Activated naive CD4-positive, alpha-beta T cell (primary cell): ENCODE measurements around the gene CEBPB.

Experiments
- DNase-seq, 4 experiments: peaks; one replicate each; lab custom pipeline; 2025; lab: John Stamatoyannopoulos, UW

The CEBPB gene

DNA sequence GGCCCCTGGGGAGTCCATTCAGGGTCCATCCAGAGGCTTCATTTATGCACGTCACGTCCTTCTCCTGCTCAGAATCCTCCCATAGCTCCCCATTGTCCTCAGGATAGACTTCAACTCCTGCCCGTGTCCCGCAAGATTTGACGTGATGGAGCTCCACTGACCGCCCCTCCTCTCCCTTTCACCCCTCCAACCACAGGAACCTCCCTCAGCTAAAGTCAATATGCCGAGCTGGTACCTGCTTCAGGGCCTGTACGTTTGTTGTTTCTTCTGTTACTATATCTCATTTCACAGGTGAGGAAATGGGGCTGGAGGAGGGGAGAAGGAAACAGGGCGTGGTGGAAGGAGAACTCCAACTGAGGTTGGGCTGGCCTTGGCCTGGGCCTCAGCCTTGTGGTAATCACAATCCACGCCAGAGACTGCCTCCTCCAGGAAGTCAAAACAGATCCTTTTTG is 38.6 kb downstream of the CEBPB start:
- DNase-seq: no peak

DNA sequence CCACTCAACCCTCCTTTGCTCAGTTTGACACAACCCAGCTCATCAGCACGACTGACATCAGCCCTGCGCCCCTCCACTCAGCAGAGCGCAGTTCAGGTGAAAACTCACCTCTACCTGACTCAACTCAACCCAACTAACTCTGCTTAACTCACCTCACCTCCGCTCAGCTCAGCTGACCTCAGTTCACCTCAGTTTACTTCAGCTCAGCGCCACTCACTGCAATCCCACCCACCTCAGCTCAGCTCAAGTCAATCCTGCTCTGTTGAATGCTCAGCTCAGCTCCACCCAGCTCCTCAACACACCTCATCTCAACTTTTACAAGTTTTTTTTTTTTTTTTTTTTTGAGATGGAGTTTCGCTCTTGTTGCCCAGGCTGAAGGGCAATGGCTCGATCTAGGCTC is 39.6 kb downstream of the CEBPB start:
- DNase-seq: no peak

DNA sequence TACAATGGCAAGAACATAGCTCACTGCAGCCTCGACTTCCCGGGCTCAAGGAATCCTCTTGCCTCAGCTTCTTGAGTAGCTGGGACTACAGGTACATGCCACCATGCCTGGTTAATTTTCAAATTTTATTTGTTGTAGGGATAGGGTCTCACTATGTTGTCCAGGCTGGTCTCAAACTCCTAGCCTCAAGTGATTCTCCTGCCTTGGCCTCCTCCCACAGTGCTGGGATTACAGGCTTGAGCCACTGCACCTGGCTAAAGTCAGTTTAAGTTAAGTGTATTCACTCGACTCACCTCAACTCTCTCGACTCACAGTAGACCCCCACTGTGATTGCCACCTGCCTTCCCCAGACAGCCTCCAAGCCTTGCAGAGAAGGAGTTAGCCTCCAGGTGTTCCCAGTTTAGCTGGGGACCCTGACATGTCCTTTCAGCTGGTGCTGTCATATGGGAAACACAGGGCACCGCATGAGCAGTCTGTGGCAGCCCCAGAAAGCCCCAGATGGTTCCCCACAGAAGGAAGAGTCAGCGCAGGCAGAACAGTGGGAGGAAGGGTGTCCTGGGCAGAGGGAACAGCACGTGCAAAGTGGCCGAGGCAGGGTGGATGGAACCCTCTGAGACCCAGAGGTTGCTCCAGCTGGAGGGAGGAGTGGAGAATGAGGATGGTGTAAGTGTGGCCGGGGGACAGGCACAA is 40.4 kb downstream of the CEBPB start:
- DNase-seq: no peak

DNA sequence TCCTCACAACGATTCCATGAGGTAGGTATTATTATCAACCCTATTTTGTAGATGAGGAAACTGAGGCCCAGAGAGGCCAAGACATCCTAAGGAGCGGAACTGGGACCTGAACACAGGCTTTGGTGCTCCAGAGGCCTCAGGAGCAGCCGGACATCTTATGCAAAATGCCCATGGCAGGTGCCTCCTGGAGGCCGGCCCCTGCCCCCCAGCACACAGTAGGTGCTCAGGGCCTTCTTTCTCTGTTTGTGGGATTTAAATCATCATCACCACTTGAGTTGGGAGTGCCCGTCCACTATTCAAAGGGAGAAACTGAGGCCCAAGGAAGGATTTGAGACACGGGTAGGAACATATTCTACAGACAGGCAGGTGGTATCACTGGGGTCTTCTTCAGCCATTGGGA is 41.2 kb downstream of the CEBPB start:
- no peak for DNase-seq

DNA sequence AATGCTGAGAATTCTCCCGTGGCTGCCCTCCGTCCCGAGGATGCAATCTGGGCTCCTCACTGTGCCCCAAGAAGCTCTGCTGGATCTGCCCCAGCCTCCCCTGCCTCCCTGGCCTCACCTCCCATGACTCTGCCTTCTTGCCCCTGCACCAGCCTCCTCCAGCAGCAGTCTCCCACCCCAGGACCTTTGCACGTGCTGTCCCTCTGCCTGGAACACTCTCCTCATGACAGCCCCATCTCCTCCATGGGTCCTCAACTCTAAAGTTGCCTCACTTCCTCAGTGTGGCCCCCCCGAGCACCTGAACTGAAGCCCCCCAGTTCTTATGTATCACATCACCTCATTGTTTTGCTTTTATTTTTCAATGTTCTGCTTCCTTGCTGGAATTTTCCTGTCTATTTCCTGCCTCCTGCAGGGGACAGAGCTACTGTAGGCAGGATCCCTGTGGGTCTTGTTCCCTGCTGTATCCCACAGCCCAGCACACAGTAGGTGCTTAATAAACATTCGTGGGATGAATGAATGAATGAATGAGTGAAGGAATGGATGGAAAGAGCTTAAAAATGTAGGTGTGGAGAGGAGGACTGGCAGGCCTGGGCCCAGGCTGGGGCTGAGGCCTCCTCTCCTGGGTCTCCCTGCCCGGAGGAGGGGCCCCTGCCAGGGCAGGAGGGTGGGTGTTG is 42.2 kb downstream of the CEBPB start:
- no peak for DNase-seq

DNA sequence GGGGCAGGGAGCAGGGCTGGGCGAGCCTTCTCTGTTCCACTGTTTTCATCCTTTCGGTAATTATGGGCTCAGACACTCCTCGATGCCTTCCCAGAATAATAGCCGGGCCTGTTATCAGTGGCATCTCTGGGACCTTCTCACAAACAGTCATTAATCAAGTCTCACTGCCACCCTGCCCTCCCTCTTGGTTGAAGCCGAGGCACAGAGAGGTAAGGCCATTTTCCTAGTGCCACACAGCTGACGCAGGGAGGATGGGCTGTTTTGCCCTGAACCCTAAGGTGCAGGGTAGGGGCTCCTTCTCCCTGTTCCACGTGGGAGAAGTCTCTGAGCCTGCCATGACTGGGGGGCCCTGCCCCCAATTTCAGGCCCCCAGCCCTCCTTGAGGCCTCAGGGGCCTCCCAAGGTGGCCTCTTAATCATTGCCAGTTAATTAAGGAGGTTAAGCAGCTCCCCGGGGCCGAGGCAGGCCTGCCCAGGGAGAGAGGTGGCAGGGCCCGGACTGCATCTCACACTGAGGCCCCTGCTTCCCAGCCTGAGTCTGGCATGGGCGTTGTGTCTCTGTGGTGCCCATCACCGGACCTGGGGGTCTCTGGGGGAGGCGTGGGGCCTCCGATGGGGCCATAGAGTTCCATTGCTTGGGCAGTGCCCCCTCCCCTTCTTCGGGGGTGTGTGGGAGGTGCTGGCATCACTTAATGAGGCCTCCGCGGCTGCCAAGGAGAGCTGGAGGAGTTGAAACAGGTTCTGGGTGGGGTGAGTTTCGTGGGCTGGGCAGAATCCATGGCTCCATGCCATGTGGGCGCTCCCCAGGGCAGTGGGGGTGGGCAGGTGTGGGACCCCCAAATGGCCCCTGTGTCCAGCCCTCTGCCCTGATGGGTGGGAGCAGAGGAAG is 42.9 kb downstream of the CEBPB start:
- no peak for DNase-seq

DNA sequence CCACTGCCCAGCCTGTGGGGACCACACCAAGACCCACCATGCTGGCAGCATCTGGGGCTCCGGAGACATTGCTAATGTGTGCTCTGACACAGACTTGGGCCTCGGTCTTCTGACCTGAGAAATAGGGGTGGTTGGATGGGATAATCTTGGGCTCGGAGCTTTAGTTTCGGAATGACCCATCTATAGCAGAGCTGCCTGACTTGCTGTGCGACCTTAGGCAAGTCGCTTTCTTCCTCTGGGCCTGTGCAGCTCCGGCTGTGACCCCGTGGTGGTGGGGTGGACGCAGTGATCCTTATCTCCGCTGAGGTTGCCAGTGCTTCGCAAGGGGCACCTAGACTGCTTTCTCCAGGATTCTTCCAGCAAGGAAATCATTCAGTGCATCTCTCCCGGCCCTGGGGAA is 43.7 kb downstream of the CEBPB start:
- no peak for DNase-seq

DNA sequence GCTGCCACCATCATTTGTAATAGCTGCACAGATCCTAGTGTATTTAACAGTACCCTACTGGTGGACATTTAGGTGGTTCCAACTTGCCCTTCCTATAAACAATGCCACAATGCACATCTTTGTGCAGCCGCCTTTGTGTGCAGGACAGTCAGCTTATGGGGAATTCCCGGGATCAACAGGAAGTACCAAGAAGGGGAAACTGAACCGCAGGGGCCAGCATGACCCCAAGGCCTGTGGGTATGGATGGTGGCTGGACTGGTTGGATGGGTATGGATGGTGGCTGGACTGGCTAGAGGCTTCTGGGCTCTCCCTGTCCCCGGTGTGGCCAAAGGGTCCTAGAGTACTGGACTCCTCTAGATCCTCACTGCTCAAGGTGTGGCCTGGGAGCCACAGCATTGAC is 46.7 kb downstream of the CEBPB start:
- DNase-seq: no peak

DNA sequence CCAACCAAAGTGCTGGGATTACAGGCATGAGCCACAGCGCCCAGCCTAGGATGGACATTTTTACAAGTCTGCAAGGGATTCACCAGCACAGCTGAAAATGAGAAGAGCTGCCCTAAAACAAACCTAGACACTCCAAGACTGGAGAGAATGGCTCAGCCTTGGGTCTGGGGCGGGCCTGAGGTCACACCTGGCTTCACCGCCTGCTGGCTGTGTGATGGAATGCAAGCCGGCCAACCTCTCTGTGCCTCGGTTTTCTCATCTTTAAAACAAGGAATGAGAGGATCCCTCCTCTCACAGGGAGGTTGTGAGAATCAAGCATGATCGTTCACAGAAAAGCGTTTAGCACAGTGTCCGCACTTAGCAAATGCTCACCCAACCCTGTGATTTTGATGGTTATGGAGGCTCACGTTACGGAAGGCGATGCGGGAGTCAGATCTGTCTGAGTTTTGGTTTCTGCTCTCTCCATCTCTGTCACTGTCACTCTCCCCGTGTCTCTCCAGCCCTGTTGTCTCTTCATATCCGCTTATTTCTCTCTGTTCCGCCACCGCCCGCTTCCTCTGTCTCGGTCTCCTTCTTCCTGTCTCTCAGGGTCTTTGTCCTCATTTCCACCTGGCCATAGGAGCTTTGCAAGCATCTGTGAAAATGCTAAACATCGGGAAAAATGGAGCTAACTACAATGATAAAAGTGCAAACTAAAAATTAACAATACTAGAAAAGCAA is 47.6 kb downstream of the CEBPB start:
- DNase-seq: no peak

DNA sequence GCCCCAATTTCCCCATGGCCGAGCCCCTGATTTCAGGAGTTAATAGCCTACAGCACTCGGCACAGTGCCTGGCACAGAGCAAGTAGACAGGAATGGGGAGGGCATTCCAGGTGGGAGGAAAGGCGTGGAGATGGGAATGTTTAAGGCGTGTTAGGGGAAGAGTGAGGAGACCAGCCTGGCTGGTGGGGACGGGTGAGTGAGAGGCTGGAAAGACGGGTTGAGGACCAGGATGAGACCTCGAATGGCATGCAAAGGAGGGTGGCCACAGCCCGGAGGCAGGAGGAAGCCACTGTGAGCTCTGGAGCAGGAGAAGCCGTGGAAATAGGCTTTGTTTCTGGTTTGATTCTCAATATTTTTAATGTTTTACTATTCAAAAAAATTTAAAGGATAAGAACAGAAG is 49.5 kb downstream of the CEBPB start:
- DNase-seq: no peak

DNA sequence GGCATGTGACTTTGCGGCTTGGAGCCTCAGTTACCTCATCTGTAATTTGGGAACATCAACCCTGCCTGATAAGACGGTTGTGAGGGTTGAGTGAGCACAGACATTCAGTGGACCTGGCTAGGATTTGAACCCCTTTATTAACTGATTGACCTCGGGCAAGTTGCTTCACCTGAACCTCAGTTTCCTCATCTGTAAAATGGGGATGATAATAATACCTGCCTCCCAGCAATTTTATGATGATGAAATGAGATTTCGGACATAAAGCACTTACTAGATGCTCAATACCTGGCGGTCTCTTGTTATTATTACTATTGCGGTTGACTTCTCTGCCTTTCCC is 51.5 kb downstream of the CEBPB start:
- DNase-seq: no peak
